ENCODE results near the gene IL1RAPL1.

- TF ChIP-seq ZC3H10 (CRISPR knock-in tag; IDR thresholded peaks at IDR 0.05) = no peak
- no peak for TF ChIP-seq BACH2 (CRISPR knock-in tag; IDR thresholded peaks at IDR 0.05; ENCODE audit: borderline replicate concordance)
- no peak for TF ChIP-seq ARNTL (CRISPR knock-in tag; IDR thresholded peaks at IDR 0.05; ENCODE audit: borderline replicate concordance, low read depth)
- TF ChIP-seq CREB5 (CRISPR knock-in tag; IDR thresholded peaks at IDR 0.05; ENCODE audit: low read depth) = no peak
- TF ChIP-seq ZNF565 (CRISPR knock-in tag; conservative IDR thresholded peaks at IDR 0.05; ENCODE audit: low read depth) = no peak
- no peak for TF ChIP-seq ZFP3 (CRISPR knock-in tag; IDR thresholded peaks at IDR 0.05)
- no peak for TF ChIP-seq RARB (CRISPR knock-in tag; IDR thresholded peaks at IDR 0.05)
- no peak for TF ChIP-seq TOX (CRISPR knock-in tag; IDR thresholded peaks at IDR 0.05; ENCODE audit: borderline replicate concordance)
These were observed 1283.4 kb downstream of the IL1RAPL1 start for GRCh38 chrX:29870608-29871007.

Measured in SK-N-SH treated with all-trans-retinoic acid at 6 μM for 48 hours (cell line).